ENCODE measurements around the gene RAD21L1. TPM values are rescaled to one million over a fixed set of nuclear protein-coding genes. Genes with fewer than 3 reads are reported as not detected.
A peak's percentile ranks its signal among the peaks of the same experiment; 100 is the strongest.

The RAD21L1 gene
- total RNA-seq, 2 donors from 2014 or later: 1.4 TPM; not detected in 1

DNA sequence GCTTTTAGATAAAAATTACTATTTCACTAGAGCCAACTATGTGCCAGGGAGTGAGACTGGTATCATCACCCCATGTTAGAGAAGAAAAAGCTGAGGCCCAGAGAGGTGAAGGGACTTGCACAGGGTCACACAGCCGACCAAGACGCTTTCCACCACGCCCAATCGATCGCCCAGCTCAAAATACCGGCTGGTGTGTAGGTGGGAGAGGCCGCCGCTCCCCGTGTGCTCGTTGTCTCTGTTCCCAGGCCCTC is 40.0 kb downstream of the RAD21L1 start:
- no peak overlapping the region for H3K9ac ChIP-seq (ENCODE audit: extremely low read depth, low read length, poor library complexity, severe bottlenecking)
- H3K4me3 ChIP-seq (ENCODE audit: low read length): peak overlapping the region; percentile 78

GRCh38 chr20:1266167-1266973 is 40.5 kb downstream of the RAD21L1 start, which contains the start of gene SNPH:
TSS of gene SNPH (plus strand) at chr20:1266294. CDS start at chr20:1296240, 29,946 bp downstream.
- 0% methylated on average over 11 to 58 of the region's 61 CpGs for WGBS, 2 experiments (ENCODE audit: insufficient coverage in 1 of 2, insufficient read length in 1 of 2)
- H3K36me3 ChIP-seq (ENCODE audit: control insufficient read depth, insufficient read depth, low read length): no peaks in the 10 kb centered on the region
- TF ChIP-seq, protein P1, sequence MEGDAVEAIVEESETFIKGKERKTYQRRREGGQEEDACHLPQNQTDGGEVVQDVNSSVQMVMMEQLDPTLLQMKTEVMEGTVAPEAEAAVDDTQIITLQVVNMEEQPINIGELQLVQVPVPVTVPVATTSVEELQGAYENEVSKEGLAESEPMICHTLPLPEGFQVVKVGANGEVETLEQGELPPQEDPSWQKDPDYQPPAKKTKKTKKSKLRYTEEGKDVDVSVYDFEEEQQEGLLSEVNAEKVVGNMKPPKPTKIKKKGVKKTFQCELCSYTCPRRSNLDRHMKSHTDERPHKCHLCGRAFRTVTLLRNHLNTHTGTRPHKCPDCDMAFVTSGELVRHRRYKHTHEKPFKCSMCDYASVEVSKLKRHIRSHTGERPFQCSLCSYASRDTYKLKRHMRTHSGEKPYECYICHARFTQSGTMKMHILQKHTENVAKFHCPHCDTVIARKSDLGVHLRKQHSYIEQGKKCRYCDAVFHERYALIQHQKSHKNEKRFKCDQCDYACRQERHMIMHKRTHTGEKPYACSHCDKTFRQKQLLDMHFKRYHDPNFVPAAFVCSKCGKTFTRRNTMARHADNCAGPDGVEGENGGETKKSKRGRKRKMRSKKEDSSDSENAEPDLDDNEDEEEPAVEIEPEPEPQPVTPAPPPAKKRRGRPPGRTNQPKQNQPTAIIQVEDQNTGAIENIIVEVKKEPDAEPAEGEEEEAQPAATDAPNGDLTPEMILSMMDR (conservative IDR thresholded peaks at IDR 0.05): no peak
- peaks cover 21% of the 10 kb centered on the region for H3K4me1 Mint-ChIP-seq
- peak; percentile 89 for DNase-seq
- peaks cover 8% of the 10 kb centered on the region for H3K4me1 ChIP-seq (ENCODE audit: control insufficient read depth, insufficient read depth, low read length)
- peak within 1 kb of the TSS; percentile 82 for H3K27ac Mint-ChIP-seq
- no peak within 1 kb of the TSS for H3K9ac ChIP-seq (ENCODE audit: extremely low read depth, low read length, poor library complexity, severe bottlenecking)
- H3K27ac ChIP-seq (ENCODE audit: low read depth, low read length): no peak within 1 kb of the TSS
- H3K36me3 Mint-ChIP-seq (ENCODE audit: low read depth): no peaks in the 10 kb centered on the region
- no peaks in the 10 kb centered on the region for H3K9me3 Mint-ChIP-seq
- H3K27me3 ChIP-seq (ENCODE audit: control insufficient read depth, insufficient read depth, low read length, poor library complexity, severe bottlenecking): peaks cover 5% of the 10 kb centered on the region
- H3K4me3 Mint-ChIP-seq: peak within 1 kb of the TSS; percentile 56
- H3K27me3 Mint-ChIP-seq (ENCODE audit: insufficient read depth): peaks cover 8% of the 10 kb centered on the region
- no peaks in the 10 kb centered on the region for H3K9me3 ChIP-seq (ENCODE audit: control insufficient read depth, low read length)
- peak within 1 kb of the TSS; percentile 78 for H3K4me3 ChIP-seq (ENCODE audit: low read length)

More for the DNA sequence above, 40.0 kb downstream of the RAD21L1 start:
- H3K4me1 Mint-ChIP-seq: peaks cover 21% of the 10 kb centered on the region
- TF ChIP-seq, protein P1 (conservative IDR thresholded peaks at IDR 0.05): no peak
- peaks cover 8% of the 10 kb centered on the region for H3K27me3 Mint-ChIP-seq (ENCODE audit: insufficient read depth)
- WGBS, 2 experiments (ENCODE audit: insufficient coverage in 1 of 2, insufficient read length in 1 of 2): 1% methylated on average over 10 of the region's 10 CpGs; no CpG with 5 or more reads in 1 of the 2 experiments
- Histone ChIP-seq H3K9me3 (ENCODE audit: control insufficient read depth, low read length) (no peaks in the 10 kb centered on the region), H3K4me1 (ENCODE audit: control insufficient read depth, insufficient read depth, low read length) (peaks cover 8% of the 10 kb centered on the region), H3K27ac (ENCODE audit: low read depth, low read length) (no peak overlapping the region), H3K27me3 (ENCODE audit: control insufficient read depth, insufficient read depth, low read length, poor library complexity, severe bottlenecking) (peaks cover 8% of the 10 kb centered on the region), H3K36me3 (ENCODE audit: control insufficient read depth, insufficient read depth, low read length) (no peaks in the 10 kb centered on the region)
- no peak for DNase-seq
- H3K9me3 Mint-ChIP-seq: no peaks in the 10 kb centered on the region
- peak overlapping the region; percentile 56 for H3K4me3 Mint-ChIP-seq
- peak overlapping the region; percentile 82 for H3K27ac Mint-ChIP-seq
- no peaks in the 10 kb centered on the region for H3K36me3 Mint-ChIP-seq (ENCODE audit: low read depth)

DNA sequence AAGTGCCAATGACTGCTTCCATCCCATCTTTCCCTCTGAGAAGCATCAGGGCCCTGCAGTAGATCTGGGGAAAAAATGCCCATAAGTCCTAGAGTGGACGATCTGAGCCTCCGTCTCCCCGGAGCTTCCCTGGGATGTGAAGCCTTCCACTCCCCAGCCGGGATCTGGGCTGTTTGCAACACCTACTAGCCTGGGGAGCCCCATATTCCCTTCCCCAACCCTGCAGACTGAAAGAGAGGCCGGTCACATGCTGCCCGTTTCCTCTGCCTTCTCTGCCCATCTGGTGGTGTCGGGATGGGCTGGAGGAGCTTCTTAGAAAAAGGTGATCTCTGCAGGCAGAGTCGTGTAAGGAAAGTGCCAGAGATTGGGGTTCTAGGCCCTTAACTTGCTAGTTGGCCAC is 41.3 kb downstream of the RAD21L1 start:
- H3K4me1 Mint-ChIP-seq: peaks cover 21% of the 10 kb centered on the region
- Histone ChIP-seq H3K27ac (ENCODE audit: low read depth, low read length) (no peak overlapping the region), H3K4me1 (ENCODE audit: control insufficient read depth, insufficient read depth, low read length) (peaks cover 8% of the 10 kb centered on the region), H3K4me3 (ENCODE audit: low read length) (peak overlapping the region; percentile 78), H3K36me3 (ENCODE audit: control insufficient read depth, insufficient read depth, low read length) (no peaks in the 10 kb centered on the region), H3K9me3 (ENCODE audit: control insufficient read depth, low read length) (no peaks in the 10 kb centered on the region), H3K27me3 (ENCODE audit: control insufficient read depth, insufficient read depth, low read length, poor library complexity, severe bottlenecking) (peaks cover 5% of the 10 kb centered on the region), H3K9ac (ENCODE audit: extremely low read depth, low read length, poor library complexity, severe bottlenecking) (no peak overlapping the region)
- TF ChIP-seq, protein P1 (conservative IDR thresholded peaks at IDR 0.05): no peak
- H3K27me3 Mint-ChIP-seq (ENCODE audit: insufficient read depth): peaks cover 8% of the 10 kb centered on the region
- peak overlapping the region; percentile 56 for H3K4me3 Mint-ChIP-seq
- WGBS, 2 experiments (ENCODE audit: insufficient coverage in 1 of 2, insufficient read length in 1 of 2): 66 to 70% methylated on average over 3 to 8 of the region's 8 CpGs
- H3K27ac Mint-ChIP-seq: no peak overlapping the region
- H3K36me3 Mint-ChIP-seq (ENCODE audit: low read depth): no peaks in the 10 kb centered on the region
- peak; percentile 62 for DNase-seq
- H3K9me3 Mint-ChIP-seq: no peaks in the 10 kb centered on the region

Measured in endodermal cell (in vitro differentiated cells).